ENCODE measurements around the gene MZT2A.

DNA sequence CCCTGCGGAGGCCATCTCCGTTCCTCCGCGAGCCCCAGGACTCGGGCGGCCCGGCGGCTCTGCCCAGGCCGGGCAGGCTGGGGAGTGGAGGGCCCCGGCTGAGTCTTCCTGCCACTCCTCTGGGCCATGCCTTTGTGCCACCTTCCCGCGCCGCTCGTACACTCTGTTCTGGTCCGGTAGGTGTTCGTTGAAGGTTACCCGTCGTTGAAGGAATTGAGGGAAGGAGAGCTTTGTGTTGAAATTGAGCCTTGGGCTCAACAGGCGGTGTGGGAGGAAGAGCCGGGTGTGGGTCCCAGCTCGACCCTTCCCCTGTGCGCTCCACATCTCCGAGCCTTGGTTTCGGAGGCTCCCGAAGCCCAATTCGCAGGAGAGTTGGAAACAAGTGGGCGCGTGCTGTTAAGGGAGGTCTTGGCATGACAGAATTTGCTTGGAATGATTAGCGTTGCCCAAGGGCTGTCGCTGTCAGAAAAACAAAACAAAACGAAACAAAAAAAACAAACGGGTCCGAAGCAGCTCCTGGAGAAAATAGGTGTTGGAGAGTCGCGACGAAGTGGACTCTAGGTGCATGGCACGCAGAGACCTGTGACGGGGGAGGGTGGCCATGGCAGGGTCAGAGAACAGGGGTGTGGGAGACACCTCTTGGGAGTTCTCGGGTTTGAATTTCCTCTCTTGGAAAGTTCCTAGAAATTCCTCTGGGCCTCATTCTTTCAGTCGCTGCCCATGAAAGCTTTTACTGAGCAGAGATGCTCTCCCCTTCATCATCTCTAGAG is 1.2 kb upstream of the MZT2A start:
- TF ChIP-seq CTCF (IDR thresholded peaks at IDR 0.05 in 8 of 11, conservative IDR thresholded peaks at IDR 0.05 in 3 of 11) (no peak), POLR2A (IDR thresholded peaks at IDR 0.05) (no peak), POLR2AphosphoS5 (IDR thresholded peaks at IDR 0.05) (no peak)

Data from spleen (tissue), 7 donors.